Osteoblast (primary cell): Measurements from ENCODE around the gene SLC25A25. TPM values are rescaled to one million over a fixed set of nuclear protein-coding genes. Genes with fewer than 3 reads are reported as not detected.
A peak's percentile ranks its signal among the peaks of the same experiment; 100 is the strongest.
"Not testable (repeated sequence)": the region's sequence is repeated elsewhere in the genome, so short reads cannot be mapped to it uniquely, and the experiment has no call there.

Source experiments
- DNase-seq: peaks from one replicate; pipeline ENCODE4 v3.0.0; 2011; ENCODE audit warnings: low spot score, mixed read lengths; ENCODE audit not compliant: insufficient read length; ENCODE audit errors: missing footprints
- H2AFZ ChIP-seq: 2 replicates; pipeline ENCODE4 v1.6.0; 2011; ENCODE audit warnings: mild to moderate bottlenecking, low read length
- H3K27ac ChIP-seq: 2 replicates; pipeline ENCODE4 v1.5.1; 2011; ENCODE audit warnings: mild to moderate bottlenecking, low read depth, low read length, moderate library complexity
- H3K27me3 ChIP-seq: 2 replicates; pipeline ENCODE4 v1.6.0; 2012; ENCODE audit warnings: mild to moderate bottlenecking, control low read depth, inconsistent platforms, low read length, moderate library complexity; ENCODE audit not compliant: insufficient read depth
- H3K36me3 ChIP-seq: 2 replicates; pipeline ENCODE4 v1.5.1; 2011; ENCODE audit warnings: mild to moderate bottlenecking, low read length, control low read depth, moderate library complexity; ENCODE audit not compliant: insufficient read depth
- H3K4me1 ChIP-seq: 2 replicates; pipeline ENCODE4 v1.5.1; 2011; ENCODE audit warnings: mild to moderate bottlenecking, low read length, control low read depth, moderate library complexity; ENCODE audit not compliant: insufficient read depth
- H3K4me2 ChIP-seq: 2 replicates; pipeline ENCODE4 v1.6.0; 2011; ENCODE audit warnings: mild to moderate bottlenecking, low read length; ENCODE audit not compliant: insufficient read depth
- H3K4me3 ChIP-seq: fragments of 200-600 bp; sonication (generic); 3 replicates; pipeline ENCODE4 v1.5.1; 2012; ENCODE audit warnings: mild to moderate bottlenecking, low read length, inconsistent platforms; ENCODE audit not compliant: insufficient read depth
- H3K79me2 ChIP-seq: 2 replicates; pipeline ENCODE4 v1.6.0; 2012; ENCODE audit warnings: mild to moderate bottlenecking, low read length, control low read depth, inconsistent platforms; ENCODE audit not compliant: insufficient read depth
- H3K9me3 ChIP-seq: 2 replicates; pipeline ENCODE4 v1.5.1; 2011; ENCODE audit warnings: low read depth, low read length, control low read depth
- H4K20me1 ChIP-seq: 2 replicates; pipeline ENCODE4 v1.6.0; 2012; ENCODE audit warnings: mild to moderate bottlenecking, low read length, control low read depth; ENCODE audit not compliant: insufficient read depth
- total RNA-seq: library from RNA; depleted of rRNA; stranded (reverse); fragments of >200 nt; gene quantifications from 2 replicates; pipeline ENCODE4 v1.2.3, GENCODE V29; 2012
- TF ChIP-seq, protein P1 (sequence below): IDR thresholded peaks from 2 replicates; pipeline ENCODE4 v1.5.1; 2011; ENCODE audit warnings: mild to moderate bottlenecking, low read depth, low read length, moderate library complexity; ENCODE audit errors: extremely low read depth

SLC25A25 gene
- total RNA-seq, 1 donor = 13.4 TPM

DNA sequence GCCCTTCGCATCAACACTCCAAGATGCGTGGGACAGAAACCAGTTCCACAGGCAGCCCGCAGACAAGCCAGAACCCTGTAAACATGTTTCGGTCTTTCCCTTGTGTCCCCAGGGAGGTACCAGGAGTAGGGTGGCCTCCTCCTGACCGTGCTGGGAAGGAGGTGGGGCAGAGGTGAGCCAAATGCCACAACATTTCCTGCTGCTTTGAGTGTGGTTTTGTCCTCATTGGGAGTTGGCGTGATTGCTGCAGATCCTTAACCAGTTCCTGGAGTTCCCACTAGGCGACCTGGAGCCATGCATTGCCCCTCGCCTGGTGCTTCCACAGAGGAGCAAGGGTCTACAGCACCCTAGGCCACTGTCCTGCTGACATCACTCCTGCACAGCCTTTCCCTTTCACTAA is 67.5 kb downstream of the SLC25A25 start:
- not testable (repeated sequence) for H3K27ac ChIP-seq, H3K79me2 ChIP-seq, DNase-seq, H2AFZ ChIP-seq, H3K4me1 ChIP-seq, H4K20me1 ChIP-seq, H3K9me3 ChIP-seq, H3K4me3 ChIP-seq, H3K36me3 ChIP-seq, H3K4me2 ChIP-seq
- peaks cover 30% of the 10 kb centered on the region for H3K27me3 ChIP-seq

DNA sequence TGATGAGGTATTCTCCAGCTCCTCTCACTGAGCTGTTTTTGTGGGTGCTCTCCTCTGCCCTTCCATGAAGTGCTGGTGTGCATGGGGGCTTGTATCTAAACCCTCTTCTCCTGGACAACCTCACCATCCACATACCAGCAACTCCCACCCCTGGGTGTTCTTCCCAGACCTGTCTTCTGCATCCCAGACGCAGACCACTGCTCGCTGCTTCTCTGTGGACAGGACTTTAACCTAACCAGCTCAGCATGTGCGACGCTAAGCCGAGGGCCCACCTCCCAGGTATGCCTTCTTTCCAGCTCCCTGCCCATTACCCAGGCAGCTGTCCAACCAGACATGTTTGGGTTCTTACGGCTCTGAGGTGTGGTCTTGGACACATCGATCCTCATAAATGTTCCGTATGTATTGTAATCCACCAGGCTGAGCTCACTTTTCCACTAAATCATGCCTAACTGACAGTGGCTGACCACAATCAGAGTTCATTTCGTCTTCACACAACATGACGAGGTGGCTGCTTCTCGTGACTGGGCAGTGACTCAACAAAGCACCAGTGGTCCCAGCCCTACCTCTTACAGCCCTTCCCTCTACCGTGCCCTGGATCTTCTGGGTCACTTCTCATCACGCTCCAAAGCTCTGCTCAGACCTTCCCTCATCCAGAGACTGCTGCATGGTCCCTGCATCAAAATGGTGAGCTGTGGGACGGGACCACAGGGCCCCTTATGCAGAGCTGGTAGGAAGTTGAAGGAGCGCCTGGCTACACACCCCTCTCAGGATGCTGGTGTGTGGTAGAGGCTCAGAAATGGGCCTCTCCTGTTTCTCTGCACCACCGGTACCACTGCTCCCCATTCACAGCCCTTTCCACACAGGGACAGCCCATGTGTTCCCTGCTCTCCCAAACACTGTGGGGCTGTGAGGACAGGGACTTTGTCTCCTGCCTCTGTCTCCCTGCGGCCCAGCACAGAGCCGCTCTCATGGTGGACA is 69.1 kb downstream of the SLC25A25 start:
- DNase-seq = peak; percentile 94

DNA sequence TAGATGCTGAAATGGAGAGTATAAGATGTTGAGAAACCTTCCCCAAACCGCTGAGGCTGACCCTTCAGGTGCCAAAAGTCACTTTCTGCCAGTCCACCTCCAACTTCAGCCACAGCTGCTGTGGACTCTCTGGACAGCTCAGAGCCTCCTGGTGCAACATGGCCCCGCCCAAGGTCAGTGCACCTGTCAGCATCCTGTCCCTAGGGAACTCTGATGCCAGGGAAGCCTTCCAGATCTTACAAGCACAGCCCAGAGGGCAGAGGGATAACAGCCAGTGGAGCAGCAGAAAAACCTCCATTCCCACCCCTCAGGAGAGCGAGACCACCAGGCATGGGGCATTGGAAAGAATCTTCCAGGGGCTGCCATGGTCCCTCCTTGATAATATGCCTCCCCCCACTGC is 70.0 kb downstream of the SLC25A25 start:
- H3K79me2 ChIP-seq = no peaks in the 10 kb centered on the region
- H3K4me3 ChIP-seq = no peak overlapping the region
- peaks cover 6% of the 10 kb centered on the region for H3K4me1 ChIP-seq
- no peaks in the 10 kb centered on the region for H3K36me3 ChIP-seq
- DNase-seq = peak; percentile 31
- peaks cover 4% of the 10 kb centered on the region for H3K9me3 ChIP-seq
- H4K20me1 ChIP-seq = no peaks in the 10 kb centered on the region
- peaks cover 19% of the 10 kb centered on the region for H3K27me3 ChIP-seq
- no peak overlapping the region for H2AFZ ChIP-seq
- no peak overlapping the region for H3K27ac ChIP-seq
- TF ChIP-seq, protein P1, sequence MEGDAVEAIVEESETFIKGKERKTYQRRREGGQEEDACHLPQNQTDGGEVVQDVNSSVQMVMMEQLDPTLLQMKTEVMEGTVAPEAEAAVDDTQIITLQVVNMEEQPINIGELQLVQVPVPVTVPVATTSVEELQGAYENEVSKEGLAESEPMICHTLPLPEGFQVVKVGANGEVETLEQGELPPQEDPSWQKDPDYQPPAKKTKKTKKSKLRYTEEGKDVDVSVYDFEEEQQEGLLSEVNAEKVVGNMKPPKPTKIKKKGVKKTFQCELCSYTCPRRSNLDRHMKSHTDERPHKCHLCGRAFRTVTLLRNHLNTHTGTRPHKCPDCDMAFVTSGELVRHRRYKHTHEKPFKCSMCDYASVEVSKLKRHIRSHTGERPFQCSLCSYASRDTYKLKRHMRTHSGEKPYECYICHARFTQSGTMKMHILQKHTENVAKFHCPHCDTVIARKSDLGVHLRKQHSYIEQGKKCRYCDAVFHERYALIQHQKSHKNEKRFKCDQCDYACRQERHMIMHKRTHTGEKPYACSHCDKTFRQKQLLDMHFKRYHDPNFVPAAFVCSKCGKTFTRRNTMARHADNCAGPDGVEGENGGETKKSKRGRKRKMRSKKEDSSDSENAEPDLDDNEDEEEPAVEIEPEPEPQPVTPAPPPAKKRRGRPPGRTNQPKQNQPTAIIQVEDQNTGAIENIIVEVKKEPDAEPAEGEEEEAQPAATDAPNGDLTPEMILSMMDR = no peak
- H3K4me2 ChIP-seq = no peak overlapping the region

More for the DNA sequence above, 69.1 kb downstream of the SLC25A25 start:
- TF ChIP-seq, protein P1 = no peak
- Histone ChIP-seq H3K36me3 (no peaks in the 10 kb centered on the region), H4K20me1 (no peaks in the 10 kb centered on the region), H2AFZ (no peak overlapping the region), H3K4me3 (no peak overlapping the region), H3K4me1 (peaks cover 6% of the 10 kb centered on the region), H3K4me2 (no peak overlapping the region), H3K27me3 (peaks cover 21% of the 10 kb centered on the region), H3K9me3 (peaks cover 4% of the 10 kb centered on the region), H3K79me2 (no peaks in the 10 kb centered on the region), H3K27ac (no peak overlapping the region)

DNA sequence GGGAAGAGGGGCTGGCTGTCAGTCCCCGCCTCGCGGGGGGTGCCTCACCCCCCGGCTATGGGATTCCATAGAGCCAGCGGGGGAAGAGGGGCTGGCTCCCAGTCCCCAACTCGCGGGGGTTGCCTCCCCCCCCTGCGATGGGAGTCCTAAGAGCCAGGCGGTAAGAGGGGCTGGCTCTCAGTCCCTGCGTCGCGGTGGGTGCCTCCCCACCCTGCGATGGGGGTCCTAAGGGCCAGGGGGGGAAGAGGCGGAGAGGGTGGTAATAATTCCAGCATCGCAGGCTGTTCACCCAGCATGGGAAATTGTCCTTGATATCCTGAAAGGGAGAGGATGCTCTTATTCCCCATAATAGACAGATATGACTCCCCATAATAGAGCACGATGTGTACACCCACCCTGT is 71.6 kb downstream of the SLC25A25 start:
- Histone ChIP-seq H3K27me3 (peaks cover 8% of the 10 kb centered on the region), H3K27ac (no peak overlapping the region), H3K4me3 (no peak overlapping the region), H4K20me1 (no peaks in the 10 kb centered on the region), H3K4me2 (no peak overlapping the region), H2AFZ (no peak overlapping the region), H3K9me3 (no peaks in the 10 kb centered on the region), H3K79me2 (no peaks in the 10 kb centered on the region), H3K36me3 (no peaks in the 10 kb centered on the region), H3K4me1 (peaks cover 6% of the 10 kb centered on the region)
- DNase-seq = no peak
- TF ChIP-seq, protein P1 = no peak
